SK-N-SH (cell line): Measurements from ENCODE around the gene COX8A. TPM values are rescaled to one million over a fixed set of nuclear protein-coding genes. Genes with fewer than 3 reads are reported as not detected.

Experiments
- CTCF ChIA-PET: fragments of 300-600, 350-600 bp; formaldehyde crosslinking; extraction: SDS; loops from one replicate; lab custom pipeline; 2021; lab: Yijun Ruan, JAX
- POLR2A ChIA-PET: fragments of 350-600 bp; sonication (Branson Sonifier 250); formaldehyde crosslinking; extraction: SDS; loops from one replicate; lab custom pipeline; 2020; ENCODE audit warnings: antibody characterized with exemption, inconsistent platforms; lab: Yijun Ruan, JAX
- DNase-seq: peaks from one replicate; pipeline ENCODE4 v3.0.0; 2012
- H2AFZ ChIP-seq: fragments of 200-600 bp; sonication (generic); 2 replicates; pipeline ENCODE4 v1.8.1; 2016; ENCODE audit warnings: antibody characterized with exemption, mild to moderate bottlenecking, low read depth
- H3F3A ChIP-seq: fragments of 200-600 bp; sonication (generic); replicated peaks from 2 replicates; pipeline ENCODE3; 2016; ENCODE audit warnings: antibody characterized with exemption, mild to moderate bottlenecking; ENCODE audit not compliant: insufficient read depth
- H3K27ac ChIP-seq, 2 experiments: fragments of 200-500 bp in 1 of 2; fragments of 200-600 bp in 1 of 2; sonication (Bioruptor generic) in 1 of 2; sonication (generic), shearing (Covaris generic) in 1 of 2; 2 replicates each; pipeline versions ENCODE4 v1.5.1 to v1.6.1; 2014 to 2016; ENCODE audit warnings: low read depth in 2 of 2, inconsistent platforms in 1 of 2, low read length in 1 of 2, mild to moderate bottlenecking in 1 of 2, mixed read lengths in 1 of 2
- H3K27me3 ChIP-seq: fragments of 200-600 bp; sonication (generic), shearing (Covaris generic); 2 replicates; pipeline ENCODE4 v1.6.1; 2016; ENCODE audit warnings: mixed run types; ENCODE audit not compliant: insufficient read depth
- H3K36me3 ChIP-seq, 2 experiments: fragments of 200-500 bp in 1 of 2; fragments of 200-600 bp in 1 of 2; sonication (Bioruptor generic) in 1 of 2; sonication (generic) in 1 of 2; replicated peaks in 1 of 2; 2 replicates each; pipeline versions ENCODE3 to v1.5.1; 2014 to 2016; ENCODE audit warnings: low read length in 1 of 2, mild to moderate bottlenecking in 1 of 2; ENCODE audit not compliant: insufficient read depth in 2 of 2, control insufficient read depth in 1 of 2
- H3K4me1 ChIP-seq, 2 experiments: fragments of 200-500 bp in 1 of 2; fragments of 200-600 bp in 1 of 2; sonication (Bioruptor generic) in 1 of 2; sonication (generic), shearing (Covaris generic) in 1 of 2; 2 replicates each; pipeline versions ENCODE4 v1.5.1 to v1.6.1; 2014 to 2016; ENCODE audit warnings: low read depth in 1 of 2, low read length in 1 of 2, mixed run types in 1 of 2; ENCODE audit not compliant: insufficient read depth in 2 of 2, control insufficient read depth in 1 of 2
- H3K4me2 ChIP-seq: fragments of 200-600 bp; sonication (generic), shearing (Covaris generic); 2 replicates; pipeline ENCODE4 v1.6.1; 2017; ENCODE audit warnings: mixed run types
- H3K4me3 ChIP-seq, 2 experiments: fragments of 200-500 bp in 1 of 2; fragments of 200-600 bp in 1 of 2; sonication (Bioruptor generic) in 1 of 2; sonication (generic), shearing (Covaris generic) in 1 of 2; 2 replicates each; pipeline versions ENCODE4 v1.5.1 to v1.8.1; 2014 to 2016; ENCODE audit warnings: low read depth in 2 of 2, inconsistent platforms in 1 of 2, low read length in 1 of 2, mild to moderate bottlenecking in 1 of 2, mixed read lengths in 1 of 2, moderate library complexity in 1 of 2
- H3K79me2 ChIP-seq: fragments of 200-600 bp; sonication (generic); 2 replicates; pipeline ENCODE4 v1.8.1; 2017; ENCODE audit warnings: mild to moderate bottlenecking; ENCODE audit not compliant: insufficient read depth
- H3K9ac ChIP-seq: fragments of 200-600 bp; sonication (generic); 2 replicates; pipeline ENCODE4 v1.6.1; 2017; ENCODE audit warnings: mixed run types
- H3K9me2 ChIP-seq: fragments of 200-600 bp; sonication (generic); 2 replicates; pipeline ENCODE4 v1.6.1; 2017; ENCODE audit warnings: mixed run types
- H3K9me3 ChIP-seq: fragments of 200-600 bp; sonication (generic); 2 replicates; pipeline ENCODE4 v1.6.1; 2017; ENCODE audit warnings: mixed run types, mild to moderate bottlenecking, moderate library complexity
- H4K20me1 ChIP-seq: fragments of 200-600 bp; sonication (generic); 2 replicates; pipeline ENCODE4 v1.6.1; 2017; ENCODE audit warnings: mild to moderate bottlenecking, mixed run types; ENCODE audit not compliant: insufficient read depth
- ELF1 ChIP-seq: IDR thresholded peaks from 2 replicates; pipeline ENCODE4 v1.4.0; 2012
- FOXJ3 ChIP-seq: sonication (generic); formaldehyde crosslinking; IDR thresholded peaks from 2 replicates; pipeline ENCODE4 v1.5.1; 2020; ENCODE audit warnings: mild to moderate bottlenecking, missing genetic modification reagents
- FOXM1 ChIP-seq: IDR thresholded peaks from 2 replicates; pipeline ENCODE4 v1.4.0; 2012; ENCODE audit warnings: low read depth, mild to moderate bottlenecking
- JUND ChIP-seq: IDR thresholded peaks from 2 replicates; pipeline ENCODE4 v1.4.0; 2012
- NFIC ChIP-seq: IDR thresholded peaks from 2 replicates; pipeline ENCODE4 v1.4.0; 2012; ENCODE audit warnings: borderline replicate concordance
- NRF1 ChIP-seq: IDR thresholded peaks from 2 replicates; pipeline ENCODE4 v1.6.1; 2012; ENCODE audit warnings: low read depth, mild to moderate bottlenecking, low read length
- RFX5 ChIP-seq: IDR thresholded peaks from 2 replicates; pipeline ENCODE4 v1.6.1; 2012; ENCODE audit warnings: mild to moderate bottlenecking, improper control_type of control experiment, low read length
- RXRA ChIP-seq: IDR thresholded peaks from 2 replicates; pipeline ENCODE4 v1.4.0; 2012; ENCODE audit warnings: low read depth, mild to moderate bottlenecking, borderline replicate concordance
- SIN3A ChIP-seq: IDR thresholded peaks from 2 replicates; pipeline ENCODE4 v1.6.1; 2012; ENCODE audit warnings: low read depth, mild to moderate bottlenecking, low read length, moderate library complexity, borderline replicate concordance
- TEAD4 ChIP-seq: IDR thresholded peaks from 2 replicates; pipeline ENCODE4 v1.4.0; 2012; ENCODE audit warnings: mild to moderate bottlenecking, borderline replicate concordance; ENCODE audit not compliant: insufficient read depth
- WGBS: methylation state at CpG from one replicate; pipeline ENCODE4 v1.1.6; 2017; ENCODE audit warnings: low lambda C conversion rate; 5-methylcytosine and 5-hydroxymethylcytosine counted together
- polyA plus RNA-seq, 3 experiments: library from polyadenylated mRNA; depleted of rRNA; stranded (reverse); fragments of >200 nt; gene quantifications; 2 replicates each; pipeline ENCODE4 v1.2.3, GENCODE V29; 2012
- TF ChIP-seq, protein P1 (sequence below): IDR thresholded peaks from 2 replicates; pipeline ENCODE4 v1.4.0; 2012; ENCODE audit warnings: low read depth, borderline replicate concordance
- TF ChIP-seq, protein P2 (sequence below): fragments of 150-350 bp; IDR thresholded peaks from 2 replicates; pipeline ENCODE4 v1.6.1; 2017; ENCODE audit warnings: antibody characterized with exemption, low read length, low read depth, borderline replicate concordance
- TF ChIP-seq, protein P3 (sequence below): IDR thresholded peaks from 2 replicates; pipeline ENCODE4 v1.6.1; 2012; ENCODE audit warnings: mild to moderate bottlenecking, low read depth, low read length, moderate library complexity

COX8A gene
- polyA plus RNA-seq, 1 of the 3 experiments (the other 2 are of a cell fraction): 824 TPM

DNA sequence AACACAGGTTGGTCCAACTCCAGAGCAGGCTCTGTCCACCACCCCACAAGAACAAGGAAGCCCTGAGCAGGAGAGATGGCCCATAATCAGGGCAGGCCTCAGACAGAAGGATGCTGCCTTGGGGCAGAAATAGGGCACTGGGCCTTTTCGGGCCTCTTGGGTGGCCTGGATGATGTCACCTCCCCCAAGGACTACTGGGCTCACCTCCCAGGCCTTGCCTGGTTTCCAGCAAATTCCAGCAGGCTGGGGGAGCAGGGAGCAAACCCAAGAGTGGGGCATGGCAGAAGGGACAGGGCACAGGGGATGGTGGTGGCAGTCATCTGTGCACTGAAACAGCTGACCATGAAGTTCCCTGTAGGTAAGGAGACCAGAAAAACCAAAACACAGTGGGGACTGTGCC, 41.0 kb upstream of the COX8A start:
- Histone ChIP-seq H2AFZ (no peak overlapping the region), H3K4me3 (no peak overlapping the region), H3K4me1 (peaks cover 3 to 4% of the 10 kb centered on the region in 2 experiments; a peak in 1 of 4 replicates), H3K27me3 (no peaks in the 10 kb centered on the region), H3K9me2 (no peaks in the 10 kb centered on the region), H4K20me1 (no peaks in the 10 kb centered on the region), H3K27ac (no peak overlapping the region), H3K79me2 (no peaks in the 10 kb centered on the region), H3F3A (no peaks in the 10 kb centered on the region), H3K4me2 (no peak overlapping the region), H3K36me3 (no peaks in the 10 kb centered on the region), H3K9me3 (no peaks in the 10 kb centered on the region), H3K9ac (no peak overlapping the region)
- ChIA-PET POLR2A (no interaction called here), CTCF (interaction anchor here (1.1 to 1.8 kb wide), 3 partner anchors 10 to 16 kb away, joined by 3 to 10 read pairs (median 4); partner anchors contain the start of gene RCOR2)
- DNase-seq: no peak
- 50% methylated on average over 1 of the region's 1 CpG for WGBS
- TF ChIP-seq, protein P1, sequence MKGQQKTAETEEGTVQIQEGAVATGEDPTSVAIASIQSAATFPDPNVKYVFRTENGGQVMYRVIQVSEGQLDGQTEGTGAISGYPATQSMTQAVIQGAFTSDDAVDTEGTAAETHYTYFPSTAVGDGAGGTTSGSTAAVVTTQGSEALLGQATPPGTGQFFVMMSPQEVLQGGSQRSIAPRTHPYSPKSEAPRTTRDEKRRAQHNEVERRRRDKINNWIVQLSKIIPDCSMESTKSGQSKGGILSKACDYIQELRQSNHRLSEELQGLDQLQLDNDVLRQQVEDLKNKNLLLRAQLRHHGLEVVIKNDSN: no peak
- TF ChIP-seq, protein P2, sequence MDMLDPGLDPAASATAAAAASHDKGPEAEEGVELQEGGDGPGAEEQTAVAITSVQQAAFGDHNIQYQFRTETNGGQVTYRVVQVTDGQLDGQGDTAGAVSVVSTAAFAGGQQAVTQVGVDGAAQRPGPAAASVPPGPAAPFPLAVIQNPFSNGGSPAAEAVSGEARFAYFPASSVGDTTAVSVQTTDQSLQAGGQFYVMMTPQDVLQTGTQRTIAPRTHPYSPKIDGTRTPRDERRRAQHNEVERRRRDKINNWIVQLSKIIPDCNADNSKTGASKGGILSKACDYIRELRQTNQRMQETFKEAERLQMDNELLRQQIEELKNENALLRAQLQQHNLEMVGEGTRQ: no peak
- TF ChIP-seq NRF1: no peak
- no peak for TF ChIP-seq FOXM1
- TF ChIP-seq, protein P3, sequence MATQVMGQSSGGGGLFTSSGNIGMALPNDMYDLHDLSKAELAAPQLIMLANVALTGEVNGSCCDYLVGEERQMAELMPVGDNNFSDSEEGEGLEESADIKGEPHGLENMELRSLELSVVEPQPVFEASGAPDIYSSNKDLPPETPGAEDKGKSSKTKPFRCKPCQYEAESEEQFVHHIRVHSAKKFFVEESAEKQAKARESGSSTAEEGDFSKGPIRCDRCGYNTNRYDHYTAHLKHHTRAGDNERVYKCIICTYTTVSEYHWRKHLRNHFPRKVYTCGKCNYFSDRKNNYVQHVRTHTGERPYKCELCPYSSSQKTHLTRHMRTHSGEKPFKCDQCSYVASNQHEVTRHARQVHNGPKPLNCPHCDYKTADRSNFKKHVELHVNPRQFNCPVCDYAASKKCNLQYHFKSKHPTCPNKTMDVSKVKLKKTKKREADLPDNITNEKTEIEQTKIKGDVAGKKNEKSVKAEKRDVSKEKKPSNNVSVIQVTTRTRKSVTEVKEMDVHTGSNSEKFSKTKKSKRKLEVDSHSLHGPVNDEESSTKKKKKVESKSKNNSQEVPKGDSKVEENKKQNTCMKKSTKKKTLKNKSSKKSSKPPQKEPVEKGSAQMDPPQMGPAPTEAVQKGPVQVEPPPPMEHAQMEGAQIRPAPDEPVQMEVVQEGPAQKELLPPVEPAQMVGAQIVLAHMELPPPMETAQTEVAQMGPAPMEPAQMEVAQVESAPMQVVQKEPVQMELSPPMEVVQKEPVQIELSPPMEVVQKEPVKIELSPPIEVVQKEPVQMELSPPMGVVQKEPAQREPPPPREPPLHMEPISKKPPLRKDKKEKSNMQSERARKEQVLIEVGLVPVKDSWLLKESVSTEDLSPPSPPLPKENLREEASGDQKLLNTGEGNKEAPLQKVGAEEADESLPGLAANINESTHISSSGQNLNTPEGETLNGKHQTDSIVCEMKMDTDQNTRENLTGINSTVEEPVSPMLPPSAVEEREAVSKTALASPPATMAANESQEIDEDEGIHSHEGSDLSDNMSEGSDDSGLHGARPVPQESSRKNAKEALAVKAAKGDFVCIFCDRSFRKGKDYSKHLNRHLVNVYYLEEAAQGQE: no peak
- no peak for TF ChIP-seq JUND
- no peak for TF ChIP-seq RFX5
- TF ChIP-seq TEAD4: no peak
- no peak for TF ChIP-seq SIN3A
- no peak for TF ChIP-seq FOXJ3 (CRISPR knock-in tag)
- TF ChIP-seq NFIC: no peak
- TF ChIP-seq ELF1: no peak
- TF ChIP-seq RXRA: no peak
